ENCODE measurements around the gene SMYD3. TPM values are rescaled to one million over a fixed set of nuclear protein-coding genes. Genes with fewer than 3 reads are reported as not detected.

The SMYD3 gene
- total and polyA plus RNA-seq, 10 of the 15 experiments (the other 5 are each of a cell fraction or from before 2014, with no cell fraction given), result 18.3 to 54.0 (median 24.8) TPM

GRCh38 chr1:246373828-246374569 is 133.1 kb downstream of the SMYD3 start:
- ATAC-seq (no peak), FAIRE-seq (no peak), DNase-seq (ENCODE audit: low read depth, low spot score) (no peak)
- H3K27me3 ChIP-seq (replicated peaks in 1 of 2; ENCODE audit: control insufficient read depth in 2 of 2, insufficient read depth in 2 of 2, low read length in 1 of 2), result no peaks in the 10 kb centered on the region
- in situ Hi-C loops (cut with MboI) (no loop called here), intact Hi-C loops (cut with micrococcal nuclease; ENCODE audit: unreplicated experiment) (no loop called here)
- no peak overlapping the region for H2AFZ ChIP-seq (ENCODE audit: control insufficient read depth, low read depth, low read length)
- no peaks in the 10 kb centered on the region for H3K36me3 ChIP-seq (ENCODE audit: control insufficient read depth in 2 of 2, insufficient read depth in 2 of 2, low read length in 1 of 2)
- ChIA-PET SMC1A (ENCODE audit: uncharacterized antibody, unreplicated experiment) (interaction anchor here (1.3 kb wide), 1 partner anchor 362 kb away, joined by 3 read pairs; no protein-coding TSS in a partner anchor), CTCF (interaction anchor here (0.6 kb wide), 1 partner anchor 1222 kb away, joined by 3 read pairs; no protein-coding TSS in a partner anchor), RAD21 (ENCODE audit: unreplicated experiment) (no interaction called here), POLR2A (no interaction called here)
- H3K4me2 ChIP-seq (ENCODE audit: control insufficient read depth, insufficient read depth), result no peak overlapping the region
- no TSS peak for BruUV-seq (replicated peaks)
- no peaks in the 10 kb centered on the region for H4K20me1 ChIP-seq (ENCODE audit: control insufficient read depth, insufficient read depth)
- H3K27ac ChIP-seq (ENCODE audit: control insufficient read depth, insufficient read depth), result no peak overlapping the region
- H3K4me3 ChIP-seq, result no peak overlapping the region
- no peak overlapping the region for H3K9ac ChIP-seq (ENCODE audit: control insufficient read depth, insufficient read depth, low read length)
- no peaks in the 10 kb centered on the region for H3K79me2 ChIP-seq (ENCODE audit: control insufficient read depth, insufficient read depth, low read length)
- 31% methylated on average over 6 of the region's 6 CpGs for WGBS (ENCODE audit: insufficient coverage, insufficient replicate concordance, low lambda C conversion rate, missing lambda C conversion rate)
- H3K9me3 ChIP-seq (replicated peaks; ENCODE audit: control insufficient read depth, insufficient read depth, low read length), result no peaks in the 10 kb centered on the region
- no peaks in the 10 kb centered on the region for H3K4me1 ChIP-seq (ENCODE audit: control insufficient read depth, insufficient read depth, low read length)
- no peak for TF ChIP-seq ATF2 (IDR thresholded peaks at IDR 0.05; ENCODE audit: low read length)
- no peak for TF ChIP-seq BCL3 (IDR thresholded peaks at IDR 0.05; ENCODE audit: borderline replicate concordance, insufficient read depth, low read depth, low read length, poor library complexity, severe bottlenecking)
- TF ChIP-seq IKZF2 (IDR thresholded peaks at IDR 0.05), result no peak
- no peak for TF ChIP-seq ZNF687 (IDR thresholded peaks at IDR 0.05)
- TF ChIP-seq MLLT1 (IDR thresholded peaks at IDR 0.05), result no peak
- TF ChIP-seq RB1 (IDR thresholded peaks at IDR 0.05; ENCODE audit: borderline replicate concordance), result no peak
- TF ChIP-seq E2F8 (IDR thresholded peaks at IDR 0.05; ENCODE audit: low read depth, partially characterized antibody), result no peak
- TF ChIP-seq RBBP5 (conservative IDR thresholded peaks at IDR 0.05), result no peak
- TF ChIP-seq JUNB (IDR thresholded peaks at IDR 0.05), result no peak
- TF ChIP-seq YY1 (IDR thresholded peaks at IDR 0.05; ENCODE audit: low read depth, low read length), result no peak
- no peak for TF ChIP-seq EP300 (IDR thresholded peaks at IDR 0.05; ENCODE audit: borderline replicate concordance in 1 of 2, control insufficient read depth in 1 of 2, low read depth in 2 of 2, low read length in 2 of 2)
